ENCODE measurements around the gene MED8. TPM values are rescaled to one million over a fixed set of nuclear protein-coding genes. Genes with fewer than 3 reads are reported as not detected.

MED8 gene
- total and polyA plus RNA-seq, 2 of the 13 experiments (the other 11 are each of a cell fraction or from before 2014, with no cell fraction given), result 16.9 to 77.4 TPM

- TF ChIP-seq, protein P1, sequence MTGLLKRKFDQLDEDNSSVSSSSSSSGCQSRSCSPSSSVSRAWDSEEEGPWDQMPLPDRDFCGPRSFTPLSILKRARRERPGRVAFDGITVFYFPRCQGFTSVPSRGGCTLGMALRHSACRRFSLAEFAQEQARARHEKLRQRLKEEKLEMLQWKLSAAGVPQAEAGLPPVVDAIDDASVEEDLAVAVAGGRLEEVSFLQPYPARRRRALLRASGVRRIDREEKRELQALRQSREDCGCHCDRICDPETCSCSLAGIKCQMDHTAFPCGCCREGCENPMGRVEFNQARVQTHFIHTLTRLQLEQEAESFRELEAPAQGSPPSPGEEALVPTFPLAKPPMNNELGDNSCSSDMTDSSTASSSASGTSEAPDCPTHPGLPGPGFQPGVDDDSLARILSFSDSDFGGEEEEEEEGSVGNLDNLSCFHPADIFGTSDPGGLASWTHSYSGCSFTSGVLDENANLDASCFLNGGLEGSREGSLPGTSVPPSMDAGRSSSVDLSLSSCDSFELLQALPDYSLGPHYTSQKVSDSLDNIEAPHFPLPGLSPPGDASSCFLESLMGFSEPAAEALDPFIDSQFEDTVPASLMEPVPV (CRISPR knock-in tag; IDR thresholded peaks at IDR 0.05), result peak; percentile 73; the same call in 1 of the 2 replicates
- TF ChIP-seq RXRA (CRISPR knock-in tag; IDR thresholded peaks at IDR 0.05) (peak; percentile 76), PCBP2 (optimal IDR thresholded peaks at IDR 0.05; ENCODE audit: low read depth, low read length, poor library complexity, severe bottlenecking) (no peak), CREBL2 (CRISPR knock-in tag; IDR thresholded peaks at IDR 0.05; ENCODE audit: borderline replicate concordance) (no peak; the same call in 1 of the 2 replicates), ZNF777 (CRISPR knock-in tag; IDR thresholded peaks at IDR 0.05) (peak; percentile 74; the same call in 1 of the 2 replicates), ZNF737 (CRISPR knock-in tag; IDR thresholded peaks at IDR 0.05; ENCODE audit: borderline replicate concordance) (no peak), SIN3A (IDR thresholded peaks at IDR 0.05; ENCODE audit: borderline replicate concordance, low read depth, low read length) (no peak), ZBTB7B (CRISPR knock-in tag; IDR thresholded peaks at IDR 0.05) (no peak), ZBTB38 (CRISPR knock-in tag; IDR thresholded peaks at IDR 0.05) (no peak; the same call in none of the 2 replicates), JARID2 (CRISPR knock-in tag; IDR thresholded peaks at IDR 0.05; ENCODE audit: insufficient replicate concordance) (peak; percentile 34), ZNF460 (CRISPR knock-in tag; IDR thresholded peaks at IDR 0.05; ENCODE audit: borderline replicate concordance) (no peak), KLF15 (CRISPR knock-in tag; IDR thresholded peaks at IDR 0.05; ENCODE audit: borderline replicate concordance) (no peak), HIVEP1 (CRISPR knock-in tag; IDR thresholded peaks at IDR 0.05) (no peak), E2F5 (CRISPR knock-in tag; conservative IDR thresholded peaks at IDR 0.05) (peak; percentile 11; the same call in 1 of the 2 replicates), ZMAT5 (CRISPR knock-in tag; IDR thresholded peaks at IDR 0.05; ENCODE audit: borderline replicate concordance, low read depth) (no peak), SAFB2 (CRISPR knock-in tag; IDR thresholded peaks at IDR 0.05; ENCODE audit: borderline replicate concordance, low read depth) (peak; percentile 72; the same call in 1 of the 2 replicates), PTBP1 (IDR thresholded peaks at IDR 0.05; ENCODE audit: low read depth, low read length, poor library complexity, severe bottlenecking) (no peak), SMAD9 (CRISPR knock-in tag; IDR thresholded peaks at IDR 0.05) (no peak)
- TF ChIP-seq, protein P2, sequence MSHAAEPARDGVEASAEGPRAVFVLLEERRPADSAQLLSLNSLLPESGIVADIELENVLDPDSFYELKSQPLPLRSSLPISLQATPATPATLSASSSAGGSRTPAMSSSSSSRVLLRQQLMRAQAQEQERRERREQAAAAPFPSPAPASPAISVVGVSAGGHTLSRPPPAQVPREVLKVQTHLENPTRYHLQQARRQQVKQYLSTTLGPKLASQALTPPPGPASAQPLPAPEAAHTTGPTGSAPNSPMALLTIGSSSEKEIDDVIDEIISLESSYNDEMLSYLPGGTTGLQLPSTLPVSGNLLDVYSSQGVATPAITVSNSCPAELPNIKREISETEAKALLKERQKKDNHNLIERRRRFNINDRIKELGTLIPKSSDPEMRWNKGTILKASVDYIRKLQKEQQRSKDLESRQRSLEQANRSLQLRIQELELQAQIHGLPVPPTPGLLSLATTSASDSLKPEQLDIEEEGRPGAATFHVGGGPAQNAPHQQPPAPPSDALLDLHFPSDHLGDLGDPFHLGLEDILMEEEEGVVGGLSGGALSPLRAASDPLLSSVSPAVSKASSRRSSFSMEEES (CRISPR knock-in tag; IDR thresholded peaks at IDR 0.05), result 0 out of 2 replicates have a peak, but pooled peaks have one; percentile 24
- TF ChIP-seq, protein P3, sequence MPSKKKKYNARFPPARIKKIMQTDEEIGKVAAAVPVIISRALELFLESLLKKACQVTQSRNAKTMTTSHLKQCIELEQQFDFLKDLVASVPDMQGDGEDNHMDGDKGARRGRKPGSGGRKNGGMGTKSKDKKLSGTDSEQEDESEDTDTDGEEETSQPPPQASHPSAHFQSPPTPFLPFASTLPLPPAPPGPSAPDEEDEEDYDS (CRISPR knock-in tag; IDR thresholded peaks at IDR 0.05), result peak; percentile 46; the same call in 1 of the 2 replicates
- TF ChIP-seq, protein P4, sequence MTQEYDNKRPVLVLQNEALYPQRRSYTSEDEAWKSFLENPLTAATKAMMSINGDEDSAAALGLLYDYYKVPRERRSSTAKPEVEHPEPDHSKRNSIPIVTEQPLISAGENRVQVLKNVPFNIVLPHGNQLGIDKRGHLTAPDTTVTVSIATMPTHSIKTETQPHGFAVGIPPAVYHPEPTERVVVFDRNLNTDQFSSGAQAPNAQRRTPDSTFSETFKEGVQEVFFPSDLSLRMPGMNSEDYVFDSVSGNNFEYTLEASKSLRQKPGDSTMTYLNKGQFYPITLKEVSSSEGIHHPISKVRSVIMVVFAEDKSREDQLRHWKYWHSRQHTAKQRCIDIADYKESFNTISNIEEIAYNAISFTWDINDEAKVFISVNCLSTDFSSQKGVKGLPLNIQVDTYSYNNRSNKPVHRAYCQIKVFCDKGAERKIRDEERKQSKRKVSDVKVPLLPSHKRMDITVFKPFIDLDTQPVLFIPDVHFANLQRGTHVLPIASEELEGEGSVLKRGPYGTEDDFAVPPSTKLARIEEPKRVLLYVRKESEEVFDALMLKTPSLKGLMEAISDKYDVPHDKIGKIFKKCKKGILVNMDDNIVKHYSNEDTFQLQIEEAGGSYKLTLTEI (CRISPR knock-in tag; conservative IDR thresholded peaks at IDR 0.05), result no peak
These were observed 40.6 kb downstream of the MED8 start (continued) for GRCh38 chr1:43348809-43349593.

Data from HepG2 (cell line).